WTC11 (cell line): ENCODE results near the gene SERP1. TPM values are rescaled to one million over a fixed set of nuclear protein-coding genes. Genes with fewer than 3 reads are reported as not detected.
A peak's percentile ranks its signal among the peaks of the same experiment; 100 is the strongest.

Source experiments
- ATAC-seq: fragments of 200-7000 bp; cut with Tn5 transposase; 2 replicates; pipeline ENCODE4 v1.10.0; 2021; ENCODE audit warnings: mild to moderate bottlenecking, moderate library complexity
- CTCF ChIA-PET: fragments of 300-600 bp; sonication (Branson Sonifier 250); formaldehyde crosslinking; loops from one replicate; lab custom pipeline; 2021; ENCODE audit warnings: antibody characterized with exemption; lab: Charles Lee
- POLR2A ChIA-PET: fragments of 350-600 bp; sonication (Branson Sonifier 250); formaldehyde crosslinking; loops from one replicate; lab custom pipeline; 2021; ENCODE audit warnings: antibody characterized with exemption; lab: Charles Lee
- DNase-seq: peaks from one replicate; pipeline ENCODE4 v3.0.0; 2021; ENCODE audit warnings: low spot score
- H3K27ac Mint-ChIP-seq: 2 replicates; pipeline ENCODE4 v1.8.0; 2021; ENCODE audit warnings: mixed read lengths
- H3K27me3 Mint-ChIP-seq: 2 replicates; pipeline ENCODE4 v1.8.0; 2021; ENCODE audit warnings: low read depth, mild to moderate bottlenecking, moderate library complexity, mixed read lengths
- H3K36me3 Mint-ChIP-seq: 2 replicates; pipeline ENCODE4 v1.8.0; 2021; ENCODE audit warnings: mixed read lengths
- H3K4me1 Mint-ChIP-seq: 2 replicates; pipeline ENCODE4 v1.8.0; 2022; ENCODE audit warnings: mixed read lengths
- H3K4me3 Mint-ChIP-seq: 2 replicates; pipeline ENCODE4 v1.8.0; 2021; ENCODE audit warnings: mild to moderate bottlenecking, moderate library complexity, mixed read lengths
- H3K9me3 Mint-ChIP-seq: 2 replicates; pipeline ENCODE4 v1.8.0; 2021; ENCODE audit warnings: mixed read lengths
- CREM ChIP-seq: sonication (generic); formaldehyde crosslinking; IDR thresholded peaks from 2 replicates; pipeline ENCODE4 v1.8.1; 2022; ENCODE audit warnings: mild to moderate bottlenecking, missing genetic modification reagents, moderate library complexity
- CTCF ChIP-seq: fragments of 200-600 bp; IDR thresholded peaks from 2 replicates; pipeline ENCODE4 v1.8.0; 2022; ENCODE audit warnings: antibody characterized with exemption
- ETV6 ChIP-seq: sonication (generic); formaldehyde crosslinking; IDR thresholded peaks from 2 replicates; pipeline ENCODE4 v1.8.1; 2022; ENCODE audit warnings: mild to moderate bottlenecking, missing genetic modification reagents
- FOXK1 ChIP-seq: sonication (generic); formaldehyde crosslinking; IDR thresholded peaks from 2 replicates; pipeline ENCODE4 v1.8.0; 2022; ENCODE audit warnings: mild to moderate bottlenecking, moderate library complexity, missing genetic modification reagents
- GABPB1 ChIP-seq: sonication (generic); formaldehyde crosslinking; IDR thresholded peaks from 2 replicates; pipeline ENCODE4 v1.8.1; 2023; ENCODE audit warnings: mild to moderate bottlenecking, missing genetic modification reagents
- JAZF1 ChIP-seq: fragments of 250-450 bp; sonication (Bioruptor Pico); IDR thresholded peaks from 2 replicates; pipeline ENCODE4 v1.9.0; 2021; ENCODE audit warnings: moderate library complexity, mild to moderate bottlenecking, inconsistent platforms
- JUN ChIP-seq: sonication (generic); formaldehyde crosslinking; IDR thresholded peaks from 2 replicates; pipeline ENCODE4 v1.8.0; 2023; ENCODE audit warnings: mild to moderate bottlenecking, missing genetic modification reagents
- MXD4 ChIP-seq: fragments of 250-450 bp; sonication (Bioruptor Pico); IDR thresholded peaks from 2 replicates; pipeline ENCODE4 v1.8.0; 2021; ENCODE audit warnings: mild to moderate bottlenecking, moderate library complexity, borderline replicate concordance
- NFATC4 ChIP-seq: fragments of 250-450 bp; sonication (Bioruptor Pico); IDR thresholded peaks from 2 replicates; pipeline ENCODE4 v1.9.0; 2021; ENCODE audit warnings: mild to moderate bottlenecking
- NR3C1 ChIP-seq: sonication (generic); formaldehyde crosslinking; conservative IDR thresholded peaks from 2 replicates; pipeline ENCODE4 v1.8.1; 2023; ENCODE audit warnings: low read depth, mild to moderate bottlenecking, missing genetic modification reagents
- SMAD4 ChIP-seq: sonication (generic); formaldehyde crosslinking; IDR thresholded peaks from 2 replicates; pipeline ENCODE4 v1.8.0; 2022; ENCODE audit warnings: mild to moderate bottlenecking, missing genetic modification reagents
- ZBTB21 ChIP-seq: sonication (generic); formaldehyde crosslinking; IDR thresholded peaks from 2 replicates; pipeline ENCODE4 v1.8.1; 2023; ENCODE audit warnings: mild to moderate bottlenecking, missing genetic modification reagents, borderline replicate concordance
- ZNF219 ChIP-seq: sonication (generic); formaldehyde crosslinking; IDR thresholded peaks from 2 replicates; pipeline ENCODE4 v1.8.0; 2023; ENCODE audit warnings: missing genetic modification reagents, mild to moderate bottlenecking, borderline replicate concordance
- ZNF263 ChIP-seq: sonication (generic); formaldehyde crosslinking; IDR thresholded peaks from 2 replicates; pipeline ENCODE4 v1.8.1; 2022; ENCODE audit warnings: low read depth, mild to moderate bottlenecking, moderate library complexity, missing genetic modification reagents
- ZNF396 ChIP-seq: fragments of 250-450 bp; sonication (Bioruptor Pico); IDR thresholded peaks from 2 replicates; pipeline ENCODE4 v1.8.0; 2021; ENCODE audit warnings: mild to moderate bottlenecking, moderate library complexity, borderline replicate concordance
- ZNF416 ChIP-seq: fragments of 250-450 bp; sonication (Bioruptor Pico); IDR thresholded peaks from 2 replicates; pipeline ENCODE4 v1.9.0; 2021; ENCODE audit warnings: mild to moderate bottlenecking, inconsistent platforms
- total RNA-seq: library from RNA; stranded (reverse); gene quantifications from 3 replicates; pipeline ENCODE4 v1.2.3, GENCODE V29; 2021
- TF ChIP-seq, protein P1 (sequence below): fragments of 250-450 bp; sonication (Bioruptor Pico); IDR thresholded peaks from 2 replicates; pipeline ENCODE4 v2.1.2; 2022; ENCODE audit warnings: mild to moderate bottlenecking, moderate library complexity
- TF ChIP-seq, protein P2 (sequence below): fragments of 250-450 bp; sonication (Bioruptor Pico); IDR thresholded peaks from 2 replicates; pipeline ENCODE4 v1.8.0; 2021; ENCODE audit warnings: mild to moderate bottlenecking
- TF ChIP-seq, protein P3 (sequence below): fragments of 250-450 bp; sonication (Bioruptor Pico); IDR thresholded peaks from 2 replicates; pipeline ENCODE4 v1.9.0; 2021; ENCODE audit warnings: mild to moderate bottlenecking

The SERP1 gene
- total RNA-seq, 1 experiment from 2014 or later = 98.3 TPM

GRCh38 chr3:150546226-150547044 lies at the start of gene SERP1, which contains the start of gene EIF2A (continued):
- TF ChIP-seq MXD4 (CRISPR knock-in tag) = no peak
- 0 out of 2 replicates have a peak, but pooled peaks have one; percentile 11 for TF ChIP-seq JUN (CRISPR knock-in tag)
- TF ChIP-seq, protein P1, sequence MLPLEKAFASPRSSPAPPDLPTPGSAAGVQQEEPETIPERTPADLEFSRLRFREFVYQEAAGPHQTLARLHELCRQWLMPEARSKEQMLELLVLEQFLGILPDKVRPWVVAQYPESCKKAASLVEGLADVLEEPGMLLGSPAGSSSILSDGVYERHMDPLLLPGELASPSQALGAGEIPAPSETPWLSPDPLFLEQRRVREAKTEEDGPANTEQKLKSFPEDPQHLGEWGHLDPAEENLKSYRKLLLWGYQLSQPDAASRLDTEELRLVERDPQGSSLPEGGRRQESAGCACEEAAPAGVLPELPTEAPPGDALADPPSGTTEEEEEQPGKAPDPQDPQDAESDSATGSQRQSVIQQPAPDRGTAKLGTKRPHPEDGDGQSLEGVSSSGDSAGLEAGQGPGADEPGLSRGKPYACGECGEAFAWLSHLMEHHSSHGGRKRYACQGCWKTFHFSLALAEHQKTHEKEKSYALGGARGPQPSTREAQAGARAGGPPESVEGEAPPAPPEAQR (CRISPR knock-in tag) = no peak
- no peak for TF ChIP-seq ZNF219 (CRISPR knock-in tag)
- 0 out of 2 replicates have a peak, but pooled peaks have one; percentile 40 for TF ChIP-seq ZNF416
- no peak for TF ChIP-seq SMAD4 (CRISPR knock-in tag)
- TF ChIP-seq NR3C1 (CRISPR knock-in tag) = no peak
- TF ChIP-seq, protein P2, sequence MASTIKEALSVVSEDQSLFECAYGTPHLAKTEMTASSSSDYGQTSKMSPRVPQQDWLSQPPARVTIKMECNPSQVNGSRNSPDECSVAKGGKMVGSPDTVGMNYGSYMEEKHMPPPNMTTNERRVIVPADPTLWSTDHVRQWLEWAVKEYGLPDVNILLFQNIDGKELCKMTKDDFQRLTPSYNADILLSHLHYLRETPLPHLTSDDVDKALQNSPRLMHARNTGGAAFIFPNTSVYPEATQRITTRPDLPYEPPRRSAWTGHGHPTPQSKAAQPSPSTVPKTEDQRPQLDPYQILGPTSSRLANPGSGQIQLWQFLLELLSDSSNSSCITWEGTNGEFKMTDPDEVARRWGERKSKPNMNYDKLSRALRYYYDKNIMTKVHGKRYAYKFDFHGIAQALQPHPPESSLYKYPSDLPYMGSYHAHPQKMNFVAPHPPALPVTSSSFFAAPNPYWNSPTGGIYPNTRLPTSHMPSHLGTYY (CRISPR knock-in tag) = no peak
- peak; percentile 88 for TF ChIP-seq ETV6 (CRISPR knock-in tag)
- TF ChIP-seq, protein P3, sequence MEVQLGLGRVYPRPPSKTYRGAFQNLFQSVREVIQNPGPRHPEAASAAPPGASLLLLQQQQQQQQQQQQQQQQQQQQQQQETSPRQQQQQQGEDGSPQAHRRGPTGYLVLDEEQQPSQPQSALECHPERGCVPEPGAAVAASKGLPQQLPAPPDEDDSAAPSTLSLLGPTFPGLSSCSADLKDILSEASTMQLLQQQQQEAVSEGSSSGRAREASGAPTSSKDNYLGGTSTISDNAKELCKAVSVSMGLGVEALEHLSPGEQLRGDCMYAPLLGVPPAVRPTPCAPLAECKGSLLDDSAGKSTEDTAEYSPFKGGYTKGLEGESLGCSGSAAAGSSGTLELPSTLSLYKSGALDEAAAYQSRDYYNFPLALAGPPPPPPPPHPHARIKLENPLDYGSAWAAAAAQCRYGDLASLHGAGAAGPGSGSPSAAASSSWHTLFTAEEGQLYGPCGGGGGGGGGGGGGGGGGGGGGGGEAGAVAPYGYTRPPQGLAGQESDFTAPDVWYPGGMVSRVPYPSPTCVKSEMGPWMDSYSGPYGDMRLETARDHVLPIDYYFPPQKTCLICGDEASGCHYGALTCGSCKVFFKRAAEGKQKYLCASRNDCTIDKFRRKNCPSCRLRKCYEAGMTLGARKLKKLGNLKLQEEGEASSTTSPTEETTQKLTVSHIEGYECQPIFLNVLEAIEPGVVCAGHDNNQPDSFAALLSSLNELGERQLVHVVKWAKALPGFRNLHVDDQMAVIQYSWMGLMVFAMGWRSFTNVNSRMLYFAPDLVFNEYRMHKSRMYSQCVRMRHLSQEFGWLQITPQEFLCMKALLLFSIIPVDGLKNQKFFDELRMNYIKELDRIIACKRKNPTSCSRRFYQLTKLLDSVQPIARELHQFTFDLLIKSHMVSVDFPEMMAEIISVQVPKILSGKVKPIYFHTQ (CRISPR knock-in tag) = no peak
- peak; percentile 89 for TF ChIP-seq GABPB1 (CRISPR knock-in tag)
- no peak for TF ChIP-seq ZNF263 (CRISPR knock-in tag)
- TF ChIP-seq JAZF1 (CRISPR knock-in tag) = no peak
- no peak for TF ChIP-seq ZNF396 (CRISPR knock-in tag)
- no peak for TF ChIP-seq NFATC4 (CRISPR knock-in tag)
- TF ChIP-seq CTCF = no peak

DNA sequence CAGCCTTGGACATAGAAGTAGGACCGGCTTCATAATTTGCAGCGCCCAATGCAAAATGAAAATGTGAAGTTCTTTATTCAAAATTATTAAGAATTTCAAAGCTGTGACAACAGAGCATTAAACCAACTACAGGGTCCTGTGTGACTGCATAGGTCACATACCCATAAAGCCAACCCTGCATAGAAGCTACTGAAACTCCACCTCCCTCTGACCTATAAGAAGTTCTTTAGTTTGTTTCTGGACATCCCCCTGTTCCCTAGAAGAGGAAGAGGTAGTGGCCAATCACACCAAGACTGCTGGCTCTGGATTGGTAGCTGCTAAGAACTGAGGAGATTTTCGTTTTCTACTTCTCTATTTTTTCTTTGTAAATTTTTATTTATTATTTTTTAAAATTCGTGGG lies 47.9 kb upstream of the SERP1 start:
- Mint-ChIP-seq H3K4me1 (peaks cover 8% of the 10 kb centered on the region), H3K36me3 (no peaks in the 10 kb centered on the region), H3K27ac (no peak overlapping the region), H3K27me3 (no peaks in the 10 kb centered on the region), H3K9me3 (no peaks in the 10 kb centered on the region), H3K4me3 (no peak overlapping the region)
- CTCF ChIA-PET = no interaction called here
- TF ChIP-seq, protein P3 (CRISPR knock-in tag) = no peak
- TF ChIP-seq ZBTB21 (CRISPR knock-in tag) (no peak), FOXK1 (no peak), CREM (CRISPR knock-in tag) (no peak)
- POLR2A ChIA-PET = interaction anchor here (1.9 kb wide), 1 partner anchor 8 kb away, joined by 8 read pairs; the partner anchor contains the start of gene SELENOT
- ATAC-seq (no peak), DNase-seq (no peak)
